ENCODE data around the gene LEFTY2.
"Not testable (repeated sequence)": the region's sequence is repeated elsewhere in the genome, so short reads cannot be mapped to it uniquely, and the experiment has no call there.

Gene LEFTY2, protein sequence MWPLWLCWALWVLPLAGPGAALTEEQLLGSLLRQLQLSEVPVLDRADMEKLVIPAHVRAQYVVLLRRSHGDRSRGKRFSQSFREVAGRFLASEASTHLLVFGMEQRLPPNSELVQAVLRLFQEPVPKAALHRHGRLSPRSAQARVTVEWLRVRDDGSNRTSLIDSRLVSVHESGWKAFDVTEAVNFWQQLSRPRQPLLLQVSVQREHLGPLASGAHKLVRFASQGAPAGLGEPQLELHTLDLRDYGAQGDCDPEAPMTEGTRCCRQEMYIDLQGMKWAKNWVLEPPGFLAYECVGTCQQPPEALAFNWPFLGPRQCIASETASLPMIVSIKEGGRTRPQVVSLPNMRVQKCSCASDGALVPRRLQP

DNA sequence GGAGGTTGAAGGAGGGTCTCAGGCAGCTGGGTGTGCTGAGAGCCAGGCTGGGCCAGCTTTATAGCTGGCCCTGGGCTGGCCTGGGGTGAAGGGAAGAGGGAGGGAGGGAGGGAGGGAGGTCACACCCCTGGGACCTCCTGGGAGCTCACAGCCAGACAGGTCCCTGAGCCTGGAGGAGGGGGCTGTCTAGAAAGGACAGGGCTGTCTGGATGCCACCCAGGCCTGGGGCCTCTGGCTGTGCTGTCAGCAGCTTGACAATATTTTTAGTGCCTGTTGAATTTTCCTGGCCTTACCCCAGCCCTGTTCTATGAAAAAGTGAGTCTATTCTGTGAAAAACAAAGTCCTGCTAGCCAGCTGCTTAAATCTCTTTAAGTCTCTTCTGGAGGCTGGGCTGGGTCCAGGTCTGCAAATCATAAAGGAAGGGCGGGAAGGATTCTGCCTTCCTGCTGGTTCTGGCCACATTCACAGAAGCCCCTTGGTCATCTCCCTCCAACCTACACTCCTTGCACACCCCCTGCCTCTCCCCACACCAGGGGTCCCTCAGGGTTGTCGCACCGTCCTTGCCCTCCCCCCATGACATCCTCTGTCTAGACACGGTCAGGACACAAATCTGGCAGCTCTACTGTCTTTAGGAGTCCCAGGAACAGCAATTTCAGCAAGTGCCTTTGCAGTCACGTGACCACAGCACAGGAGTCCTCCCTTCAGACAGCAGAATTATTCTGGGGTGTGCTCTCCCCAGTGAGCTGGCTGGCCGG is at the start of gene LEFTY2:
TSS of gene LEFTY2 (minus strand) at position 34 of the 755 bp plus-strand sequence. CDS start 80 bp downstream, outside the sequence.
- DNase-seq: no peak

DNA sequence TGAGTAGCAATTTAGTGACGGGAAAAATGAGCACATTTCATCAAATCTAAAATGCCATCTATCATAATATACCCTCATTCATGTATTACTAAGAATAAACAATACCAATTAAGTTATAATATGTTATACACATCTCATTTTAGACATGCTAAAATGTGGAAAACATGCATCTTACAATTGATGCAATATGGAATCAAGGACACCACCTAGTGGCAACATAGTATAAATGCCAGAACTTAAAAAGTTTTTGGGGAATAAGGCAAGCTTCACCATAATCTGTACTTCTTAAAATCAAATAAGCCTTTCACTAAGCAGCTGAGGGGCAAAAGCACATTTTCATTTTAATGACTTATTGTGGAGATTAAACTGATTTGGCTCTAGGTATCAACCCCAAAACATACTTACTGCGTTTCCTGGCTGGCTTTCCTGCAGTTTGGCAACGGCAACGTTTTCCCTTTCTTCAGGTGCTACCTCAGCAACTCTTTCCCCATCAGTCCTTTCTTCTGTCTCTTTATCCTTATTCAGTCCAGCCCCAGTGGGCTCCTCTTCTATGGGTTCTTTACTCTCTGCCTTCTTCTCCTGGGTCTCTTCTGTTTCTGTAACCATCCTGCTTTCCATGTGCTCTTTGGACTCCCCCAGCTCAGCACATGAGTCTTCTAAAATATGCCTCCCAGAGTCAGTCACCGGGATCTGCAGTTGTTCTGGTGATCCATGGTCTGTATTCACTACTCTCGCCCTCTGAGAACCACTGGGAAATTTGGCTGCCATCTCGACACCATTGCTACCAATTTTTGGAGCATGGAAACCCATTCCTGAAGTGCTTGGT is 46.7 kb upstream of the LEFTY2 start:
- DNase-seq: peak; percentile 15 to 57

DNA sequence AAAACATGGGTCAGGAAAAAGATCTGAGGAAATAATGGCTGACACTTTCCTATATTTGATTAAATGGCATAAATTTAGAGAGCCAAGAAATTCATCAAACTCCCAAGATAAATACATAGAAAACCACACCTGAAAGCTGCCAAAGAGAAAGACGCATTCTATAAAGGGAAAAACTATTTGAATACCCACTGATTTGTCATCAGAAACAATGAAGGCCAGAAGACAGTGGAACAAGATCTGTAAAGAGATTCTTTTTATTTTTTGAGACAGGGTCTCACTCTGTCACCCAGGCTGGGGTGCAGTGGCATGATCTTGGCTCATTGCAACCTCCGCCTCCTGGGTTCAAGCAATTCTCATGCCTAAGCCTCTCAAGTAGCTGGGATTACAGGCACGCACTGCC is 40.7 kb upstream of the LEFTY2 start:
- no peak for DNase-seq

DNA sequence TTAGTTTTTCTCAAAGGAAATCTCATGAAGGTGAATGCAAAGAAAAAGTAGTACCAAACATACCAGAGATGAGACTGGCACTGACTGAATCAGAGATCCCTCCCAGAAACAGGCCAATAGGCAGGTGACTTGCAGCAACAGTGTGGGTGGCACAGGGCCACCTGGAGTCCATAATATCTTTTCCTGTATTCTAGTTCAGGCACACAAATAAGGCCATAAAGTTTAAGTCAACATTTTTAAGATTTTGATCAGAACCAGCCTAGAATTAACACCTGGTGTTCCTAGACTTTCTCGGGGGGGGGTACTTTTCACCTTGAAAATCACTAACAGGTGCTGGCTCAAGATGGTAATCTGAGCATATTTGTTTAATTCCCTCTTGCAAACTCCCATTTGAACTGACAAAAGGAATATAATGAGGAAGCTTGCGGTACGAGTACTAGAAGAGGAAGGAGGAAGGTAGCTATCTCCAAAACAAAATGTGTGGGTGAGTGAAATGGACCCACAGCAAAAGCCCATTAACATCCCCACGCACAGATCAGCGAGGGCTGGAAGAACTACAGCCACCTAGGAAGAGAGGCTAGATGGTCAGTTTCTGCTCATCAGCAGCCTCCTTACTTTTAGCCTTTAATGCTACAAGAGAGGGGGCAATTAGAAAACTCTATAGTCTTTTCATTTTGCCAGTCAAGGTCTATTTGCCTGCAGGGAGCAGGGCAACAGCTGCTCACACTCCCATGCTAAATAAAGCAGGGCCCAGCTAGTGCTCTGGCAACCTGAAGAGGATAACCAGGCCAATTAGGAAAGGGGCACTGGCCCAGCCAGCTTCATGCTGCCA is 39.2 kb upstream of the LEFTY2 start:
- DNase-seq: no peak

DNA sequence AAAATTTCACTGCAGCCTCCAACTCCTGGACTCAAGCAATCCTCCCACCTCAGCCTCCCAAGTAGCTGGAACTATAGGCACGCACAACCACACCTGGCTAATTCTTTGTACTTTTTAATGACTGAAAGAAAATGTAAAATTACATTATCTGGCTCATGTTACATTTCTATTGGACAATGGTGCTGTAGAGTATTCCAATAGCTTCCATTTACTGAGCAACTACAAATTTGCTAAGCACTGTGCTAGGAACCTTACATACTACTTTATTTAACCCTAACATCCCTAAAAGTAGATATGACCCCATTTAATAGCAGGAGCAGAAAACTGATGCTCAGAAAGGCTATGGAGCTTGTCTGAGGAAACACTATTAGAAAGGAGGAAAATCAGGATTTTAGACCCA is 38.4 kb upstream of the LEFTY2 start:
- DNase-seq: no peak

DNA sequence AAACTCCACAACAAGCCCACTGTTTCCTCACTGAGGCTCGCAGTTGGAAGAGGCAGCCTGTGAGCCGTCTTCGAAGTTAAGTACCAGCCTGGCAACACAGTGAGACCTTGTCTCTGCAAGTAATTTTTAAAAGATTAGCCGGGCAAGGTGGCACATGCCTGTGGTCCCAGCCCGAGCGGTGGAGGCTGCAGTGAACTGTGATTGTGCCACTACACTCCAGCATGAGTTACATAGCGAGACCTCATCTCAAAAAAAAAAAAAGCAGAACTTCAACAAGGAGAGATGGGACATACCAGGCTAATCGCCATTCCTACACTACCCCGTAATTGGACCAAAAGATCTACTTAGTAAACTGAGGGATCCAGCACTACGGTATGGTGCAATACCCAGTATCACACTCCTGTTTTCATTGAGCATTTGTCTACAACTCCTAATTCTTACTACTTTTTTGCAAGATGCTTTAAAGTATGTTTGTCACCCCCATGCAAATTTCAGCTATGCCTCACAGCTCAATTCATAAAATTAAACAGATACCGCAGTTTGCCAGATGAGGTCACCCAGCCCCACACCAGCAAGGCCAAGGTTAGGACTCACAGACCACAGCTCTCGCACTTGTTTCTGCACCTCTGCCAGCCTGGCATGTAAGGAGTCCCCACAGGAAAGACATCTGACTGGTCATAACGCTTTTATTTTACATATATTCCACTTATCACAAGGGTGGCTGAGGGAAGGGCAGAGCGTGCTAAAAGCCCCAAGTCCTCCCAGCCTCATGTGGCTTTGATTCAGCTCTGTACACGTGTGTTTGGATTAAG is 37.1 kb upstream of the LEFTY2 start:
- no peak for DNase-seq

DNA sequence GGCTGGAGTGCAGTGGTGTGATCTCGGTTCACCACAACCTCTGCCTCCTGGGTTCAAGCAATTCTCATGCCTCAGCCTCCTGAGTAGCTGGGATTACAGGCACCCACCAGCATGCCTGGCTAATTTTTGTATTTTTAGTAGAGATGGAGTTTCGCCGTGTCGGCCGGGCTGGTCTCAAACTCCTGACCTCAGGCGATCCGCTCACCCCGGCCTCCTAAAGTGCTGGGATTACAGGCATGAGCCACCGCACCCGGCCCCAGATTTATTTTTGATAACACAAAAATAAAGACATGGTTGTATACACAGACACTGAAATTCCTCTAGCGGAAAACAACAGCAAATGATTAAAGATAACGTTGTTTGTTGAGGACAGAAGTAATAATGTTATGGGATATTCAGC is 34.1 kb upstream of the LEFTY2 start:
- not testable (repeated sequence) for DNase-seq

DNA sequence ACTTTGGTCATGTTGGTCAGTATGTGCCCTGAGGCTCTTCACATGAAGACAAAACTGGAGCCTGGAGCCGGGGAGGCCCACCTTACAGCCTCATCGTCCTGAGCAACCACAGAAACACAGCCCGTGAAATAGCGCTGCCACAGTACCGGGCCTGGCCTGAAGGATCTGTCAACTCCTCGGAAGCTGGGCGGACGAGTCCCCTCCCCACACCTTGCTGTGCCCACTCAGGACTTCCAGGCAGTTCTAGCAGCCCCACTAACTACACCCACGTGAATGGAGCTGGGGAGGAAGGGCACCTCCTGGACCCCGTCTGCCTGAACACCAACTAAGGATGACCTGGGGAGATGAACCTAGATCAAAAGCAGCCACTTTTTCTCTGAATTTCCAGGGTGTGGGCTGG is 33.4 kb upstream of the LEFTY2 start:
- no peak for DNase-seq

DNA sequence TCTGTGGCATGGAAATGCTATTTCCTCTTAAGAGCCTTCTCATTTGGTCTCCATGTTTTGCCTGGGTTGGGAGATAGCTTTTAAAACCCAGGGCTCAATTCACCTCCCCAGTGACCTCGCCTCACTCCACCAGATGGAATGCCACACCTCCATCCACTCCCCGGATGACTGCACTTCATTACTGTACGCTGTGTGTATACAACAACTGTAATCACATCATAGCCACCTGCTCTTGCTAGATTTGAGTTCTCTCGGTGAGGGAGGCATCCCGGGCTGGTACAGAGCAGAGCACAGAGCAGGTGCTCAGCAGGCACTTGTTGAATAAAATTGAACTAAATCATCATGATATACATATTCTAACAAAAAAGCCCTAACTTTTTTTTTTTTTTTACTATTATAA is 32.1 kb upstream of the LEFTY2 start:
- DNase-seq: no peak

DNA sequence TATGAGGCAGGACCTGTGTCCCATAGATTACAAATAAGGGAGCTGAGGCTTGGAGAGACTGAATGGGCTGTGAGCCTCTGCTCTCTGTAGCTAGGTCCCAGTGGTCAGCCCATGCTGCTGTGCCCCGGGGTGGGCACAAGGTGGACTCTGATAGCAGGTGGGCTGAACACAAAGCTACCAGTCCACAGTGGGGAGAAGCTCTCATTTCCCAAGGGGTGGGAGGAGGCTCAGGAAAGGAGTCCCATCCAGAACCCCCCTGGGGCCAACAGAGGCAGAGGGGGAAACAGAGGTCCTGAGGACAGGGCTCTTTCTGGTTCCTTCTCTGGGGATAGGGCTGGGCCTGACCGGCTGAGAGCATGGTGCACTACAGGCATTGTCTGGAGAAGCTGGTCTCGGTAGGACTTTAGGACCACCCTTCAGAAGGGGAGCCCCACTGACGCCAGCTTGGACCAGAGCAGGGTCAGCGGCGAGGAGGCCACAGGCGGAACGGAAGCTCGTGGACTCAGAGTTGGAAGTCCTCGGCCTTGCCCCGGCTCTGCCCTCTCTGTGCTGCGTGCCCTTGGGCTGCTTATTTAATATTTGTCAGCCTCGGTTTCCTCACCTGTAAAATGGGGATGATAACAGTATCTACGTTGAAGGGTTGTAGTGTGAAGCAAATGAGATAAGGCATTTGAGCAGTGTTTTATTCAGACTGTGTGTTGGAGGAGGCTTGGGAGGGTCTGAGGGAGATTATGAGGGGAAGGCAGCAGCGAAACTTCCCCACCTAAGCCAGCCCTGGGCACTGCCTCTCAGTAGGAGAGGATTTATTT is 31.5 kb upstream of the LEFTY2 start:
- no peak for DNase-seq

DNA sequence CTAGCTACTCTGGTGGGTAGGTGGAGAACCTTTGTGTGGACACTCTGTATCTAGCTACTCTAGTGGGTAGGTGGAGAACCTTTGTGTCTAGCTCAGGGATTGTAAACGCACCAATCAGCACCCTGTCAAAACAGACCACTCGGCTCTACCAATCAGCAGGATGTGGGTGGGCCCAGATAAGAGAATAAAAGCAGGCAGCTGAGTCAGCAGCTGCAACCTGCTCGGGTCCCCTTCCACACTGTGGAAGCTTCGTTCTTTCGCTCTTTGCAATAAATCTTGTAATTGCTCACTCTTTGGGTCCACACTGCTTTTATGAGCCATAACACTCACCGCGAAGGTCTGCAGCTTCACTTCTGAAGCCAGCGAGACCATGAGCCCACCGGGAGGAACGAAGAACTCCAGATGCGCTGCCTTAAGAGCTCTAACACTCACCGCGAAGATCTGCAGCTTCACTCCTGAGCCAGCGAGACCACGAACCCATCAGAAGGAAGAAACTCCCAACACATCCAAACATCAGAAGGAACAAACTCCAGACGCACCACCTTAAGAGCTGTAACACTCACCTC is 29.7 kb upstream of the LEFTY2 start:
- DNase-seq: not testable (repeated sequence)

DNA sequence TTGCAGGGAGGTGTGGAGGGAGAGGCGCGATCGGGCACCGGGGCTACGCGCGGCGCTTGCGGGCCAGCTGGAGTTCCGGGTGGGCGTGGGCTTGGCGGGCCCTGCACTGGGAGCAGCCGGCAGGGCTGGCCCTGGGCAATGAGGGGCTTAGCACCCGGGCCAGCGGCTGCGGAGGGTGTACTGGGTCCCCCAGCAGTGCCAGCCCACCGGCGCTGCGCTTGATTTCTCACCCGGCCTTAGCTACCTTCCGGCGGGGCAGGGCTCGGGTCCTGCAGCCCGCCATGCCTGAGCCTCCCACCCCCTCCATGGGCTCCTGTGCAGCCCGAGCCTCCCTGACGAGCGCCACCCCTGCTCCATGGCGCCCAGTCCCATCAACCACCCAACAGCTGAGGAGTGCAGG is 28.7 kb upstream of the LEFTY2 start:
- DNase-seq: not testable (repeated sequence)

DNA sequence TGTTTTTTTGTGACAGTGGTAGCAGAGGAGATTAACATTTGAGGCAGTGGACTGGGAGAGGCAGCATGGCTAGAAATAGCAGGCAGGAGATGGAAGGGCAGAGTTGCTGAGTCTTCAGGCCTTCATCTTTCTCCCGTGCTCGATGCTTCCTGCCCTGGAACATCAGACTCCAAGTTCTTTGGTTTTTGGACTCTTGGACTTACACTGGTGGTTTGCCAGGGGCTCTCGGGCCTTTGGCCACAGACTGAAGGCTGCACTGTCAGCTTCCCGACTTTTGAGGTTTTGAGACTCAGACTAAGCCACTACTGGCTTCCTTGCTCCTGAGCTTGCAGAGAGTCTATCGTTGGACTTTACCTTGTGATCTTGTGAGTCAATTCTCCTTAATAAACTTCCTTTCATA is 24.2 kb upstream of the LEFTY2 start:
- DNase-seq: no peak

DNA sequence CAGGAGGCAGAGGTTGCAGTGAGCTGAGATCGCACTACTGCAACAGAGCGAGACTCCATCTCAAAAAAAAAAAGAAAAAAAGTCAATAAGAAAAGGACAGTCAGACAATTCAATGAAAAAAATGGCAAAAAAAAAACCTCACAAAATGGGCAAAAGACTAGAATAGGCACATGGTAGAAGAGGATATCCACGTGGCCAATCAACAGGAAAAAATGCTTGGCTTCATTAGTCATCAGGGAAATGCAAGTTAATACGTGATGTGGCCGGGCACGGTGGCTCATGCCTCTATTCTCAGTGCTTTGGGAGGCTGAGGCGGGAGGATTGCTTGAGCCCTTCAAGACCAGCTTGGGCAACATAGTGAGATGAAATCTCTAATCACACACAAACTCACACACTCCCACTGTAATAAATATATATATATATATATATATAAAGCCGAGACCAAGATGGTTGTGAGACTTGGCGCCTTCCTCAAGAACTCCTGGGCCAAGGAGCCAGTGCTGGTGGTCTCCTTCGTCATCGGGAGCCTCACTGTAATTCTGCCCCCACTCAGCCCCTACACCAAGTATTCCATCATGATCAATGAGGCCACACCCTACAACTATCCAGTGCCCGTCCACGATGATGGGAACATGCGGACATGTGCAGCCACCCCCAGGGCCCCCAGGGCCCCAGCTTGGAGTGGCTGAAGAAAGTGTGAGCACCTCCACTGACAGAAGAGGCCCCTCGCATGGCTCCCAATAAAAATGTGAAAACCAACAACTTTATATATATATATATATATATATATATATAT is 22.9 kb upstream of the LEFTY2 start:
- no peak for DNase-seq

DNA sequence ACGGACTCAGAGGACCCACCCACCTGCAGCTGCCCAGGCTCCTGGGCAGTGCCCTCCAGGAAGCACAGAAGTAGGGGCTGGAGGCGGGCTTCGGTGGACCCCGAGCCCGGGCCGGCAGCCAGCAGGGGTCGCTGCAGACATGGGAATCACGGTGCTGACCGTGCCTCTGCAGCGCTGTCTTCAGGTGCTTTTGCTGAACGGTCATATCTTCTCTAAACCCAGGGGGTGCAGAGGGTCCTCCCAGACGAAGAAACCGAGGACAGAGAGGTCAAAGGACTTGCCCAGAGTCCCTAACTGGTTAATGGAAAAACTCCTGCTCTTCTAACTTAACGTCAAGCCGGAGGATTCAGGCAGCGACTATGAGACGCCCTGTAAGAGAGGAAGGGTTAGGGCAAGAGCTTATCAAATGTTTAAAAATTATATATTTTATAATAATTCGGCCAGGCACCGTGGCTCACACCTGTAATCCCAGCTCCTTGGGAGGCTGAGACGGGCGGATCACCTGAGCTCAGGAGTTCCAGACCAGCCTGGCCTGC is 21.5 kb upstream of the LEFTY2 start:
- peak in 1 of 2 experiments; percentile 15 for DNase-seq

DNA sequence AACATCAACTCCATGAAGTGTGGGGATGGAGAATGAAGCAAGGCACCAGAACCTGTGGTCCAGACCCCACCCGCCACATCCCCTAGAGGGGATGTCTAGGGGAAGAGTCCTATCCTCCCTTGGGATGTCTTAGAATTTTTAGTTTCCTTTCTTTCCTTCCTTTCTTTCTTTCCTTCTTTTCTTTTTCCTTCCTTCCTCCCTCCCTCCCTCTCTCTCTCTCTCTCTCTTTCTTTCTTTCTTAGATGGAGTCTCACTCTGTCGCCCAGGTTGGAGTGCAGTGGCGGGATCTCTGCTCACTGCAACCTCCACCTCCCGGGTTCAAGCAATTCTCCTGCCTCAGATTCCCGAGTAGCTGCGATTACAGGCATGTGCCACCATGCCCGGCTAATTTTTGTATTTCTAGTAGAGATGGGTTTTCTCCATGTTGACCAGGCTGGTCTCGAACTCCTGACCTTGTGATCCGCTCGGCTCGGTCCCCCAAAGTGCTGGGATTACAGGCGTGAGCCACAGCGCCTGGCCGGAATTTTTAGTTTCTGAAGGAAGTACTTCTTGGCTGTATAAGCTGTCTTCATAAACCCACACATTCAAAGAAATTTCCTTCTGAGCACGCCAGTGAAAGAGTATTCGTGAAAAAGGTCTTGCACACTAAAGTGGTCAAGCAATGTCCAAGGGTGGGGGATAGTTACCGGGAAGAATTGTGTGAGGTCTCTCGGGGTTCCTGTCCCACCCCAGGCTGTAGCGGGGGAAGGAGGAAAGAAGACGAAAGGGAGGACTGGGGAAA is 20.8 kb upstream of the LEFTY2 start:
- no peak for DNase-seq

DNA sequence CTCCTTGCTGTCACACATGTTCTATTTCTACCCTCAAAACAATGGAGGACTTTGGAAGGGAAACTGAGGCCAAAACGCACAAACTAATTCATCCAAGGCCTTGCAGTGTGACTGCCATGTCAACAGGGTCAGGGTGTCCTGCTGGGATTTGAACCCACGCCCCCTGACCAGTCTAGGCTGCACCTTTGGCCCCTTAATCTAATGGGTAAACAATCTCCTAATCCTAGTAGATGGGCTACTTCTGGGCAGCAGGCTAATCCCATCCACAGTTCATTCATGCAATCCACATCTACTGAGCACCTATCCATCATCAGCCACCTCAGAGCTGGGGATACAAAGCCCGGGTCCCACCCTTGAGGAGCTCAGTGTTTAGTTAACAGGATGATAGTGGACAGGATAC is 17.0 kb upstream of the LEFTY2 start:
- no peak for DNase-seq

DNA sequence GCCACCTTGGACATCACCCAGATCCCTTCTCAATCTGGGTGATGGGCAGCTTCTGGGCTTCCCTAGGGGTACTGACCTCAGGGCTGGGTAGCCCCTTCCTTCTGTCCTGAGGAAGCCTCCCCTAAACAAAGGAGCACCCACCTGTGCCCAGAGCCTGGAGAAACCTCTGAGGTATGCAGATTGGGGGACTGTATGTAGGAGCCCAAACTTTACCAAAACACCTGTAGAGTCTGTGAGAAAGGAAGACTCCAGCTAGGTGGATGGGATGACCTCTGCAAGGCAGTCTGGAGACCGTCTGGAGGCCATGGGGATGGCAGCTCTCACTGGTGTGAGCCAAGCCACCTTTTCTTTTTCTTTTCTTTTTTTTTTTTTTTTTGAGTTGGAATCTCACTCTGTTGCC is 13.7 kb upstream of the LEFTY2 start:
- DNase-seq: no peak

All from NCI-H446 (cell line).